Brain microvascular endothelial cell (primary cell): ENCODE data around the gene GRAP2.

Source experiments
- DNase-seq: peaks from one replicate; pipeline ENCODE4 v3.0.0-alpha.2; 2020
- H3K27ac ChIP-seq: fragments of 250-450 bp; sonication (Bioruptor Pico); 2 replicates; pipeline ENCODE4 v1.5.1; 2020; ENCODE audit warnings: mild to moderate bottlenecking, moderate library complexity
- H3K27me3 ChIP-seq: fragments of 250-450 bp; sonication (Bioruptor Pico); replicated peaks from 2 replicates; pipeline ENCODE4 v1.5.1; 2020; ENCODE audit warnings: mild to moderate bottlenecking
- H3K36me3 ChIP-seq: fragments of 250-450 bp; sonication (Bioruptor Pico); replicated peaks from 2 replicates; pipeline ENCODE4 v1.5.1; 2020; ENCODE audit warnings: mild to moderate bottlenecking
- H3K4me3 ChIP-seq: 2 replicates; pipeline ENCODE4 v1.5.1; 2011; ENCODE audit warnings: low read depth, mild to moderate bottlenecking, control low read depth, low read length, moderate library complexity
- CTCF ChIP-seq: IDR thresholded peaks from 2 replicates; pipeline ENCODE4 v1.5.1; 2011; ENCODE audit warnings: low read depth, mild to moderate bottlenecking, moderate library complexity, low read length, control low read depth, inconsistent platforms; ENCODE audit errors: missing control alignments
- in situ Hi-C: cut with HindIII; loops from 2 replicates; pipeline ENCODE4 v1.10.0; 2017; ENCODE audit warnings: low sequenced_read_pairs, low pct_ligation_motif_present

The GRAP2 gene

GRCh38 chr22:39941601-39942000 lies 40.7 kb downstream of the GRAP2 start:
- no peaks in the 10 kb centered on the region for H3K36me3 ChIP-seq
- no peak for DNase-seq
- TF ChIP-seq CTCF, result no peak
- H3K27me3 ChIP-seq, result peaks cover 8% of the 10 kb centered on the region
- H3K27ac ChIP-seq, result no peak overlapping the region
- in situ Hi-C loops, result no loop called here
- H3K4me3 ChIP-seq, result no peak overlapping the region

- in situ Hi-C loops, result no loop called here
- Histone ChIP-seq H3K4me3 (no peak overlapping the region), H3K27me3 (peaks cover under 1% of the 10 kb centered on the region), H3K36me3 (no peaks in the 10 kb centered on the region), H3K27ac (no peak overlapping the region)
- TF ChIP-seq CTCF, result no peak
- DNase-seq, result no peak
Observed at GRCh38 chr22:39942439-39943230, 41.8 kb downstream of the GRAP2 start.

- Histone ChIP-seq H3K36me3 (no peaks in the 10 kb centered on the region), H3K4me3 (no peak overlapping the region), H3K27me3 (no peaks in the 10 kb centered on the region), H3K27ac (no peak overlapping the region)
- no peak for DNase-seq
- in situ Hi-C loops, result no loop called here
- TF ChIP-seq CTCF, result peak; percentile 25
Observed at GRCh38 chr22:39943337-39943736, 42.5 kb downstream of the GRAP2 start.

- DNase-seq, result no peak
- Histone ChIP-seq H3K36me3 (no peaks in the 10 kb centered on the region), H3K4me3 (no peak overlapping the region), H3K27ac (no peak overlapping the region), H3K27me3 (no peaks in the 10 kb centered on the region)
- TF ChIP-seq CTCF, result no peak
- in situ Hi-C loops, result no loop called here
Observed at GRCh38 chr22:39943953-39944872, 43.3 kb downstream of the GRAP2 start.

GRCh38 chr22:39946126-39946502 lies 45.2 kb downstream of the GRAP2 start:
- Histone ChIP-seq H3K27me3 (no peaks in the 10 kb centered on the region), H3K36me3 (no peaks in the 10 kb centered on the region), H3K27ac (no peak overlapping the region), H3K4me3 (no peak overlapping the region)
- no peak for DNase-seq
- in situ Hi-C loops, result no loop called here
- TF ChIP-seq CTCF, result no peak
